ENCODE results near the gene MAPKAPK2.

Gene MAPKAPK2

GRCh38 chr1:206668351-206668750 is 16.4 kb upstream of the MAPKAPK2 start:
- Mint-ChIP-seq H3K4me3 (no peak overlapping the region), H3K27ac (no peak overlapping the region), H3K9me3 (ENCODE audit: low read depth) (no peaks in the 10 kb centered on the region), H3K4me1 (ENCODE audit: low read depth) (peaks cover 6% of the 10 kb centered on the region), H3K36me3 (no peaks in the 10 kb centered on the region), H3K27me3 (peaks cover 6% of the 10 kb centered on the region)

GRCh38 chr1:206668874-206669410 is 15.8 kb upstream of the MAPKAPK2 start:
- Mint-ChIP-seq H3K36me3 (no peaks in the 10 kb centered on the region), H3K4me3 (no peak overlapping the region), H3K9me3 (ENCODE audit: low read depth) (no peaks in the 10 kb centered on the region), H3K4me1 (ENCODE audit: low read depth) (peaks cover 6% of the 10 kb centered on the region), H3K27ac (no peak overlapping the region), H3K27me3 (peaks cover 5% of the 10 kb centered on the region)

GRCh38 chr1:206672011-206672688 is 12.6 kb upstream of the MAPKAPK2 start:
- Mint-ChIP-seq H3K4me1 (ENCODE audit: low read depth) (peaks cover 5% of the 10 kb centered on the region), H3K36me3 (no peaks in the 10 kb centered on the region)

GRCh38 chr1:206672844-206673758 is 11.6 kb upstream of the MAPKAPK2 start:
- no peak overlapping the region for H3K27ac Mint-ChIP-seq
- no peak overlapping the region for H3K4me3 Mint-ChIP-seq
- peaks cover 4% of the 10 kb centered on the region for H3K4me1 Mint-ChIP-seq (ENCODE audit: low read depth)
- H3K9me3 Mint-ChIP-seq (ENCODE audit: low read depth), result no peaks in the 10 kb centered on the region
- H3K36me3 Mint-ChIP-seq, result no peaks in the 10 kb centered on the region
- peaks cover 1% of the 10 kb centered on the region for H3K27me3 Mint-ChIP-seq

More at GRCh38 chr1:206672011-206672688, 12.6 kb upstream of the MAPKAPK2 start:
- H3K4me3 Mint-ChIP-seq, result no peak overlapping the region
- H3K27ac Mint-ChIP-seq, result no peak overlapping the region
- peaks cover 3% of the 10 kb centered on the region for H3K27me3 Mint-ChIP-seq
- H3K9me3 Mint-ChIP-seq (ENCODE audit: low read depth), result no peaks in the 10 kb centered on the region

- H3K9me3 Mint-ChIP-seq (ENCODE audit: low read depth), result no peaks in the 10 kb centered on the region
- H3K4me1 Mint-ChIP-seq (ENCODE audit: low read depth), result no peaks in the 10 kb centered on the region
- H3K27me3 Mint-ChIP-seq, result peaks cover 4% of the 10 kb centered on the region
- H3K27ac Mint-ChIP-seq, result no peak overlapping the region
- H3K36me3 Mint-ChIP-seq, result no peaks in the 10 kb centered on the region
- H3K4me3 Mint-ChIP-seq, result no peak overlapping the region
These were observed 10.5 kb upstream of the MAPKAPK2 start for GRCh38 chr1:206674236-206674635.

GRCh38 chr1:206674745-206675175 is 9.9 kb upstream of the MAPKAPK2 start:
- no peak overlapping the region for H3K27ac Mint-ChIP-seq
- peaks cover 2% of the 10 kb centered on the region for H3K27me3 Mint-ChIP-seq
- peaks cover 1% of the 10 kb centered on the region for H3K4me1 Mint-ChIP-seq (ENCODE audit: low read depth)
- H3K36me3 Mint-ChIP-seq, result no peaks in the 10 kb centered on the region
- H3K4me3 Mint-ChIP-seq, result no peak overlapping the region
- H3K9me3 Mint-ChIP-seq (ENCODE audit: low read depth), result no peaks in the 10 kb centered on the region

- Mint-ChIP-seq H3K36me3 (no peaks in the 10 kb centered on the region), H3K27ac (no peak overlapping the region), H3K9me3 (ENCODE audit: low read depth) (no peaks in the 10 kb centered on the region), H3K27me3 (peaks cover 2% of the 10 kb centered on the region), H3K4me3 (no peak overlapping the region), H3K4me1 (ENCODE audit: low read depth) (peaks cover 10% of the 10 kb centered on the region)
These were observed 8.2 kb upstream of the MAPKAPK2 start for GRCh38 chr1:206676499-206676898.

GRCh38 chr1:206678490-206678889 is 6.2 kb upstream of the MAPKAPK2 start:
- Mint-ChIP-seq H3K27ac (no peak overlapping the region), H3K4me3 (no peak overlapping the region), H3K9me3 (ENCODE audit: low read depth) (no peaks in the 10 kb centered on the region), H3K36me3 (no peaks in the 10 kb centered on the region), H3K4me1 (ENCODE audit: low read depth) (peaks cover 10% of the 10 kb centered on the region), H3K27me3 (peaks cover 2% of the 10 kb centered on the region)

GRCh38 chr1:206679738-206680211 is 4.9 kb upstream of the MAPKAPK2 start:
- Mint-ChIP-seq H3K36me3 (no peaks in the 10 kb centered on the region), H3K4me3 (no peak overlapping the region), H3K27ac (peak overlapping the region; percentile 22), H3K4me1 (ENCODE audit: low read depth) (peaks cover 13% of the 10 kb centered on the region), H3K27me3 (peaks cover 2% of the 10 kb centered on the region), H3K9me3 (ENCODE audit: low read depth) (no peaks in the 10 kb centered on the region)

GRCh38 chr1:206680279-206680678 is 4.4 kb upstream of the MAPKAPK2 start:
- no peaks in the 10 kb centered on the region for H3K36me3 Mint-ChIP-seq

GRCh38 chr1:206681359-206681758 is 3.3 kb upstream of the MAPKAPK2 start:
- no peaks in the 10 kb centered on the region for H3K9me3 Mint-ChIP-seq (ENCODE audit: low read depth)
- no peak overlapping the region for H3K27ac Mint-ChIP-seq
- no peaks in the 10 kb centered on the region for H3K36me3 Mint-ChIP-seq
- H3K27me3 Mint-ChIP-seq, result peaks cover 2% of the 10 kb centered on the region
- no peak overlapping the region for H3K4me3 Mint-ChIP-seq
- peaks cover 15% of the 10 kb centered on the region for H3K4me1 Mint-ChIP-seq (ENCODE audit: low read depth)

More at GRCh38 chr1:206680279-206680678, 4.4 kb upstream of the MAPKAPK2 start:
- peaks cover 2% of the 10 kb centered on the region for H3K27me3 Mint-ChIP-seq
- peak overlapping the region; percentile 0 for H3K27ac Mint-ChIP-seq
- H3K4me1 Mint-ChIP-seq (ENCODE audit: low read depth), result peaks cover 13% of the 10 kb centered on the region
- H3K4me3 Mint-ChIP-seq, result no peak overlapping the region
- no peaks in the 10 kb centered on the region for H3K9me3 Mint-ChIP-seq (ENCODE audit: low read depth)

GRCh38 chr1:206682111-206682510 is 2.6 kb upstream of the MAPKAPK2 start:
- Mint-ChIP-seq H3K9me3 (ENCODE audit: low read depth) (no peaks in the 10 kb centered on the region), H3K36me3 (no peaks in the 10 kb centered on the region), H3K4me1 (ENCODE audit: low read depth) (peaks cover 23% of the 10 kb centered on the region), H3K4me3 (peak overlapping the region; percentile 24), H3K27me3 (peaks cover 2% of the 10 kb centered on the region), H3K27ac (no peak overlapping the region)

- Mint-ChIP-seq H3K36me3 (no peaks in the 10 kb centered on the region), H3K4me1 (ENCODE audit: low read depth) (peaks cover 34% of the 10 kb centered on the region), H3K27ac (no peak overlapping the region), H3K9me3 (ENCODE audit: low read depth) (no peaks in the 10 kb centered on the region), H3K27me3 (peaks cover 2% of the 10 kb centered on the region), H3K4me3 (no peak overlapping the region)
These were observed 1.4 kb upstream of the MAPKAPK2 start for GRCh38 chr1:206683313-206683712.

GRCh38 chr1:206684003-206684402 is 702 bp upstream of the MAPKAPK2 start:
- Mint-ChIP-seq H3K4me1 (ENCODE audit: low read depth) (peaks cover 38% of the 10 kb centered on the region), H3K27me3 (peaks cover under 1% of the 10 kb centered on the region), H3K36me3 (no peaks in the 10 kb centered on the region), H3K27ac (no peak overlapping the region), H3K9me3 (ENCODE audit: low read depth) (no peaks in the 10 kb centered on the region), H3K4me3 (peak overlapping the region; percentile 83)

- Mint-ChIP-seq H3K9me3 (ENCODE audit: low read depth) (no peaks in the 10 kb centered on the region), H3K27ac (peak overlapping the region; percentile 83), H3K4me3 (peak overlapping the region; percentile 99), H3K36me3 (no peaks in the 10 kb centered on the region), H3K4me1 (ENCODE audit: low read depth) (peaks cover 42% of the 10 kb centered on the region), H3K27me3 (no peaks in the 10 kb centered on the region)
These were observed 646 bp downstream of the MAPKAPK2 start for GRCh38 chr1:206685334-206685768.

Measured in activated naive CD8-positive, alpha-beta T cell (primary cell).